HG03095 (cell line): ENCODE measurements around the gene AATF.

Experiments used
- ATAC-seq: cut with Tn5 transposase; IDR thresholded peaks from one replicate; pipeline ENCODE4 v1.9.1; 2021; ENCODE audit warnings: moderate library complexity; ENCODE audit not compliant: unreplicated experiment

AATF gene

DNA sequence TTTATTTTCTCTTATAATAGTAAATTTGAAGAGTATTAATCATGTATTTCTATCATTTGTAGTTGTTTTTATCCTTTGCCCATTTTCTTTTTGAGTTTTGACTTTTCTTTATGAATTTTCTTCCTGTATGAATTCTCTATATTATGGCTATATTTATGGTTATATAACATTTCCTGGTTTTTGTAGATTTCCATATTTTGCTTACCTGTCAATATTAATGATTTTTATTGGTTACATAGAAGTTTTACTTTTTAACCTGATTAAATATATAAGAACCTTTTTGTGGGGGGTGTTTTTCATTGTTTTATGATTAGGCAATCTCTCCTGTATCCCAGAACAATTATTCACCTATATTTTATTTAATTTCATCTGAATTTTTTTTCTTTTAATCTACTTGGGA lies 93.2 kb downstream of the AATF start:
- ATAC-seq = no peak

DNA sequence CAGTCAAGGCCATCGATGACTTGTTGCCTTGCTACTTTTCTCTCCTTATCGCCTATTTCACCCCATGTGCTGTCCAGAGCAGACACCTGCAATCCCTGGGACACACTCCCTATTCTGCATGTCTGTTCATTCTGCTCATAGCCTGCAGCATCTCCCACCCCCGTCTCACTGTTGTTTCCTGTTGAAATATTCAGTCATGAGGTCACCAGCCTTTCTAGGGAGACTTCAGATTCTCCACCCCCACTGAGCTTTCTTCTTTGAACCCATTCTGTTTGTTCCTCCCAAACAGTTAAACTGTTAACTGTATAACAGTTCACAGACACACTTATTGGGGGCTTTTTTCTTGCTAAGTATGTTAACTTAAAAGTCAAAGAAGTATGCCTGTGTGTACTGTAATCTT lies 94.4 kb downstream of the AATF start:
- no peak for ATAC-seq

DNA sequence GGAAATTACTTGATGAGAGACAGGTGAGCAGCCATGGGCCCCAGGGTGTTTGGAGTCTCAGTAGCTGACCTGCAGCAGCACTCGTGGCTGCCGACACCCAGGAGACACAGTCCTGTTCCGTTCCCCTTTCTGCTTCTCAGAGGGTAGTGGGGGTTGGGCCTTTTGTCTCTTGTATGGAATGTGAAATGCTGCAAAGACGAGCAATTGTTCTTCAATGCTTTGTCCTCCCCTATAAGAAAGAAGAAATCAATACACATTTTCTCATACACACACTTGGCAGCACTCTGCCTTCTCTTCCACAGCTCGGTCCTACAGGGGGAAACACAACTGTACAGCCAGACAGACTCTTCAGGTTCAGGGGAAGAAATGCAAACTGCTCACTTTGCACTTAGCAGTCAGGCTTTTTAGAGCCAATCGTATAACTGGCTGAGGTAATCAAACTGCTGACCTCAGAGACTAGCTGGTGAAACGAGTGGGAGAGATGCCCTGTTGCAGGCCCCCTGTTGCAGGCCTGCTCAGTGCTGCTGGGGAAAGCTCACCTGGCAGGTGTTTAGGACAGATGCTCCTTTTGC lies 96.7 kb downstream of the AATF start:
- ATAC-seq = no peak

DNA sequence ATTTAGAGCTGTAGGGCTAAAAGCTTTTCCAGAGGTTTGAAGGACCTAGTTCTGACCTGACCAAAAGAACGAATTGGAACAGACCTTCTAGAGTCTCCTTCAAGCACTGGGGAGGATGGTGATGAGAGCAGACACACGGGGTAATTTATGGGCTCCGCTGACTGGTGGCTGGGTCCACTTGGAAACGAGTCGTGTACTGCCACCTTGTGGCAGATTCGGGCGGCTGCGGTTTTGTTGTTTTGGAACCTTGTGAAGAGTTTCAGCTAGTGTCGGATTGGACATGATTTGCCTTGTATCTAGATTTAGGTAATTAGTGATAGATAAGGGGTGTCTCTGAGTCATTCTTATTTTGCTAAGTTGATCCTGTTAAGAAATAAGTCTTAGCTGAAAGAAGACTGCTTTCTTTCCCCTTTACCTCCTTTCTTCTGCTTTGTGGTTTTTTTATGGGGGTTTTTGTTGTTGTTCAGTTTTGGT lies 98.9 kb downstream of the AATF start:
- no peak for ATAC-seq

DNA sequence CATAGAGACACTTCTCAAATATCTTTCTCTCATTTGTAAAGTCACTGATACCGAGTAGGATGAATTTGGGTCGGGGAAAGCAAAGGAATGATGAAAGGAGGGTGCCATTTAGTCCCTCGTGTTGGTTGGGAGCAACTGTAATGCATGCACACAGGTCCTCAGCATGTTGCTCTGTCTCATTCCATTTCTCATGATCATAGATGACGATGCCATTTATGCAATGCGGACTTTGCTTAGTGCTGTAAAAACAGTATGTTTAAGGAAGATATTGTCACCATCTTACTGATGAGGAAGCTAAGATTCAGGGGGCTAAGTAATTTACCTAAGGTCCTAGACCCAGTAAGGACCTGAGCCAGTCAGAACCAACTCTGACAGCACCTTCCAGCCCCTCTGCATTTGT lies 100.1 kb downstream of the AATF start:
- no peak for ATAC-seq

DNA sequence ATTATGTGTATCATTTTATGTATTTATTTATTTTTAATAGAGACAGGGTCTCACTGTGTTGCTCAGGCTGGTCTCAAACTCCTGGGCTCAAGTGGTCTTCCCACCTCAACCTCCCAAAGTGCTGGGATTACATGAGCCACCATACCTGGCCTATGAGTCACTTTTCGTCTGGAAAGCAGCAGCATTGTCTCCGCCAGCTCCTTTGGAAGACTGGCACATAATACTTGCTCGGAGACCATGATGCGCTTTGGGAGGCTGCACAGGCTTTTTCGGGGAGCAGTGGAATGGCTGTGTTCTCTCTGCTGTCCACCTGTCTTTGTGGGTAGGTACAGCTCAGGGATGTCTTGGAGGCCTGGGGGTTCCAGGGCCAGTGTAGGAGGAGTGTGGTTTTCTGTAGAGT lies 102.2 kb downstream of the AATF start:
- no peak for ATAC-seq

DNA sequence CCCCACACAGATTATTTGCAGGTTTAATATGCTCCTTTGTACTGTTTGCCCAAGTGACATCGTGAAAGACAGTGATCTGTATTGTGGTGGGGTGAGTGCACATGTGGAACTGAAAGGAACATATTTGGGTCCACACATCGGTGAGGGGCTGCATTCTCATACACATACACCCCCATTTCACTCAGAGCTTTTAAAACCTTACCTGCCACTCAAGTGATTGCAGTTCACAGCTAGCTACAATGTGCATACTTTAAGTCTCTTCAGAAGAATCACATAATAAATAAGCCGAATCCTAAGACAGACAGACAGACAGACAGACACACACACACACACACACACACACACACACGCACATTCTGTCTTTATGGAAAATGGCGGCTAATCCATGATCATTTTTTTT lies 102.6 kb downstream of the AATF start:
- ATAC-seq = no peak

DNA sequence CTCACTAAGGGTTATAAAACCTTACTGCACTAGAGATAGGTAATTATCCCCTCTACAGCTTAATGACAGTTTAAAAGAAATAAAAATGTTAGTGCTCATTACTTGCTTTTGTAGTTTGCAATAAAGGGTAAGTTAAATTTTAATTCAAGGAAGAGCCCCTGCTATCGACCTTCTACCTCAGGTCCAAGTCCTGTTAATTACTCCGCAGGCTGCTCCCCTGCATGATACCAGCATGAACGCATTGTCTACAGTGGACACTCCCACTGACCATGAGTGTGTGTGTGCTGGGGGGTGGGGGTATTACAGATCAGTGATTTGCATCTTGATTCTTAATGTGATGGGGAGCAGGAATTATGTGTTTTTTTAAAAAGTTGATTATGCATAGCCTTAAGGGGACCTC lies 103.1 kb downstream of the AATF start:
- no peak for ATAC-seq

DNA sequence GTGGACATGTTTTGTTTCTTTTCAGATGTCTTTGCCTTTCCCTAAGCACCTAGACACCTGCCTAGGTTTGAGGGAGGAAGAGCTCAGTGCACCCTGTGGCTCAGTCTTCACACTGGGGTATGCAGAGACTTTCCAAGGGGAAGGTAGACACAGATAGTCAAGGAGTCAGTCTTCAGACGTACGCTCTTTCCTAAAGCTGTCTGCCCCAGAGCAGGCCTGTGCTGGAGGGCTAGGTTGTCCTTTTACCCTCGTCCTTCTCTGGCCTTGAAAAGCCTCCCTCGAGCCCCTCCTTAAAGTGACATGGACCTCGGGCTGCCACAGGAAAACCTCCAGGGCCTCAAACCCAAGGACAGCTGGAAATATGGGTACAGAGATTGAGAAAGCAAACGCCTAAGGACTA lies 103.7 kb downstream of the AATF start:
- ATAC-seq = no peak

DNA sequence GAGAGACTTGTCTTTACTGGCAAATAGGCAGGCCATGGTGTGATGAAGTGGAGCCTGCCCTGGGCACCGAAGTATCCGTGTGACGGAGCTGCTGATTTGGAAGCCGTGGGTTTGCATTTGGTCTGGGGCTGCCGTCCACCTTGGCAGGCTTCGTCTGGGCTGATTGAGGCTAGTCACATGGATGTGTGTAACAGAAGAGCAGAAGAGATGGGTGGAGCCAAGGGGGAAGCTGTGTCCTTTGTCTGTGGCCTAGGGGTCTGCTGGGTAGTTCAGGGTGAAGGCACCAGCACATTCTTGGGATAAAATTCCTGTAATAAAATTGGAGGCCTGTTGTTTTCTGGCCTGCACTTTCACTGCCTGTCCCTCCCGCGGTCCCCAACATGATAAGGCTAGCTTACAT lies 106.1 kb downstream of the AATF start:
- ATAC-seq = no peak

DNA sequence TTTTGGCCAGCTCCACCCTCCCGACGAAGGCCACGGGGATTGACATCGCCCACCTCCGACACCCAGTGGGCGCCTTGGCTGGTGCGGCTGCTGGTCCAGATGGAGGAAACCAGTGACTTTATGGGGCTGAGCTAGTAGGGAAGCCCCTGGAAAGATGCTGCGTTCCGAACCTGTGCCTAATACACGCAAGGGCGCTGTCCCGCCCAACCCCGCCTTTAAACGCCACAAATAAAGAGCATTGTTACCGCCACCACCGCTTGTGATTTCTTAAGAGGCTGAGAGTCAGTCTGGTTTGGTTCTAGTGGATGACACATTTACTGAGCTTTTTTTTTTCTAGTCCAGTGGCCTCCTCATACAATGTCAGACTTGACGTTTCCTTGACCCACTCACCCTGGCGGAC lies 107.9 kb downstream of the AATF start:
- no peak for ATAC-seq

DNA sequence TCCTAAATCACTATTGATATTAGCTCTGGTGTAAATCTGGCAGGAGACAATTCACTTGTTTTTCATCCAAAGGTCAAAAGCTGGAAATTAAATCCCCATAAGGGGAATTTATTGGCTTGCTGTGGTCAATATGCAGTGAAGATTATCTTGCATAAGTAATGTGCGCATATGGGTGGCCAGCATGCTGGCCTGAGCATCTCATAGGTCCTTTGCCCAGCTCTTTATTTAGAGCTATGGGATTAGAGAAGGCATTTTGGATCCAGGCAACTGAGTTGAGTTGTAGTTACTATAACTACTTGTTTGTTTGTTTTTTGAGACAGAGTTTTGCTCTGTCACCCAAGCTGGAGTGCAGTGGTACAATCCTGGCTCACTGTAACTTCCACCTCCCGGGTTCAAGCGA lies 110.7 kb downstream of the AATF start:
- no peak for ATAC-seq

DNA sequence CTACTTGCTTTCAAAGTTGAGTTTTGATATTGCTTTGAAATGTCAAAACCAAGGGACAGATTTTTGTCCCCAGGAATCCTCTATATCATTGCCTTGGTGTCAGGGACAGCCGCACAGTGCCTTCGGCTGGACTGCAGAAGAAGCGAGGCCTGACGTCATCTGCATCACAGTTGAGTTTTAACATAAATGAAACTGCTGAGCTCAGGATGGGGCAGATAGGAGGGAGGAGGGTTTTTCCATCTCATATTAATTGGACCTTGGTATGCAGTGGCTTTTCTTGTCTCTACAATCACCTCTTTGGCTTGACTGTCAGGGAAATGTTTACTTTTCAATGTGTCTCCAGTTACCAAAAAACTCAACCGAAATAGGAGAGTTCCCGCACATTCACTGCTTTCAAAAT lies 111.3 kb downstream of the AATF start:
- ATAC-seq = no peak

DNA sequence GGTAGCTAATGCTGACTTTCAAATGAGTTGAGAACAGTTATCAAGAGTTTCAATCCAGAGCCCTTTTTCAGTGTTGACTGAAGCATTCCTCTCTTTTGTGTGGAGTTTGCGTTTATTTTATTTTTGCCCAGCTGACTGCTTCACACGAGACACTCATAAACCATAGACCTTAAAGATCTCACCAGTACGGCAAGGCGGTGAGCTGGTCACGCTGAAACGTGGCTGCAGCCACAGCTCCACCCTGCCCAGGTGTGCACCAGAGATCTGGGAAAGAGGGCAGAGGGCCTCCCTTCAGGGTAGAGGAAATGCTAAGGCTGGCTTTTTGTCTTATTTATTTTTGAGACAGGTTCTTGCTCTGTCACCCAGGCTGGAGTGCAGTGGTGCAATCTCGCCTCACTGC lies 112.2 kb downstream of the AATF start:
- no peak for ATAC-seq

DNA sequence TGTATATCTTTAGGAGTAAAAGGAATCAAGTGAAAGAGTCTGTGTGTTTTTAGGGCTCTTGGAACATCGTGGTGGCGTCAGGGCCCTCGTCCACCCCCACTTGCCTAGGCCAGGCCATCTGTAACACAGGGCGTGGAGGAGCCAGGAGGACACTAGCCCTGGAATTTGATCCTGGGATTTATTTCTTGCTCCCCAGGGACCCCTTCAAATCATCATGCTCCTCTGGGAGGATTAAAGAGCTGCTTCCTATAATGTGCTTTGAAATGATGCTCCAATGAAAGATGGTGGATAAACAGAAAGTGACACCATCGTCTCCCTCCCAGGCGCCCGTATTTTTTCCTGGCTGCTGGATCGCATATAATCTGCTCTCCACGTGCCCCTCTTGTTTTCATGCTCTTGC lies 113.3 kb downstream of the AATF start:
- no peak for ATAC-seq

DNA sequence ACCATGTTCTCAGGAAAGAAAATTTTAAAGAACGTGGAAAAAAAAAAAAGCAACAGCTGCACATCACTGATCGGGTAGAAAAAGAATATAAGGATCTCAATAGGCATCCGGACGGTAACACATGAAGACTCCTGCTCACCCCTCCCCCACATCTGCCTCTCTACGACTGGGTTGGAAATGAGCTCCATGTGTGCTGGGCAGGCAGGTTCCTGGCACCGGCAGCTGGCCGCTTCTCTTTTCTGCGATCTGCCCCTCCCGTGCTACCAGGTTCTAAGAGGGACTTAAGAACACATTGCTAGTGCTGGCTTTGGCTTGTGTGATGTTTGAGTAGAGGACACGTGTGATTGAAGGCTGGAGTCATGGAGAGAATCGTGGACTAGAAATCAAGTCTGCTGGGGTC lies 115.5 kb downstream of the AATF start:
- ATAC-seq = no peak

DNA sequence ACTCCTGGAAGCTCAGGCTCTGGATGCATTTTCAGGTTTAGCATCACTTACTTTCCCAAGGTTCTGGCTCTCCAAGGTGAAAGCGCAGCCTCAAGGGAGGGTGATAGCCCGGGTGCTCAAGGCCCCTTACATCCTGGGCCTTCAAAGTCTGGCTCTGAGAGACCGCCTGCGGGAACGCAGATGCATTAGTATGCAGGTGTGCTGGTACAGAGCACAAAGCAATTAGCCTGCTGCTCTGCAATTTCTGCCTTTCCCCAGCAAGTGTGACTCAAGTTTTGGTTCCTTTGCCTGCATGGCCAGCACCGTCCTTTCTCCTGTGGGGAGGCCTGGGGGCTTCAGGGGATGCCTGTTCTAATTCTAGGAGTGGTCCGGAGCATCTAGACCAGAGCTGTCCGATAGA lies 116.2 kb downstream of the AATF start:
- ATAC-seq = no peak

DNA sequence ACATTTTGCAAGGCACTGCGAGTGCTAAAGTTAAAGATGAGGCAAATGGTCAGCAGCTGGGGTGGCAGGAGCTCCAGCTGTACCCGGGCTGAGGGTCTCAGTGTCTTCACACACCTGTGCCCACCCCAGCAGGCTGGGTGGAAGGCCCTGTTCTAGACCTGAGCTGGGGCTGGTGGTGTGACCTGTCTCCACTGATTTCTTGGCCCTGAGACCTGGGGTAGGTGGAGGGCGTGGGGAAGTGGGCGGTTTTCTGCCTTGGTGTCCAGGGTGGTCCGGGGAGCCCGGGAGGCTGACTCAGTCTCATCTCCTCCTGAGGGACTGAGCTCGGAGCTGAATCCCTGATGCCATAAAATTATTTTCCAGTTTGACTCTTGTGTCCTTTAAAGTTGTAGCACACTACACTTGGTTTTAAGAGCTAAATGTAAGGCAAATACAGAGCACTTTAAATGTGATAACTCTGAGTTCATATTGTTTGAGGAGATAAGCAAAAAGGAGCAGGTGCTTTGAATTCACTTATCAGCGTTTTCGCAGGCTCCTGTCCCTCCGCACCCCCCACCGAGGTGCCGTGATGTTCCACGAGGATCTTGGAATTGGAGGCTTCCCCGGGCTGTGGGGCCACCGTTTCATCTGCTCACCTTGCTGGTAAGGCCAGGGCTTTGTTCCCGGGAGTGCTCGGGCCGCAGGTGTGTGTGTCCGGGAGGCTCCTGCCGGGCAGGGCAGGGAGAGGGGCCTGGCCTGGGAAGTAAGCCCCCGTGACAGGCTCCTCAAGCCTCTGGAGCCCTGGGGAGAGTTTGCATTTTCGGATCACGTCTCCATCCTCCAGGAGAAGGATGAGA lies 117.0 kb downstream of the AATF start:
- ATAC-seq = no peak

DNA sequence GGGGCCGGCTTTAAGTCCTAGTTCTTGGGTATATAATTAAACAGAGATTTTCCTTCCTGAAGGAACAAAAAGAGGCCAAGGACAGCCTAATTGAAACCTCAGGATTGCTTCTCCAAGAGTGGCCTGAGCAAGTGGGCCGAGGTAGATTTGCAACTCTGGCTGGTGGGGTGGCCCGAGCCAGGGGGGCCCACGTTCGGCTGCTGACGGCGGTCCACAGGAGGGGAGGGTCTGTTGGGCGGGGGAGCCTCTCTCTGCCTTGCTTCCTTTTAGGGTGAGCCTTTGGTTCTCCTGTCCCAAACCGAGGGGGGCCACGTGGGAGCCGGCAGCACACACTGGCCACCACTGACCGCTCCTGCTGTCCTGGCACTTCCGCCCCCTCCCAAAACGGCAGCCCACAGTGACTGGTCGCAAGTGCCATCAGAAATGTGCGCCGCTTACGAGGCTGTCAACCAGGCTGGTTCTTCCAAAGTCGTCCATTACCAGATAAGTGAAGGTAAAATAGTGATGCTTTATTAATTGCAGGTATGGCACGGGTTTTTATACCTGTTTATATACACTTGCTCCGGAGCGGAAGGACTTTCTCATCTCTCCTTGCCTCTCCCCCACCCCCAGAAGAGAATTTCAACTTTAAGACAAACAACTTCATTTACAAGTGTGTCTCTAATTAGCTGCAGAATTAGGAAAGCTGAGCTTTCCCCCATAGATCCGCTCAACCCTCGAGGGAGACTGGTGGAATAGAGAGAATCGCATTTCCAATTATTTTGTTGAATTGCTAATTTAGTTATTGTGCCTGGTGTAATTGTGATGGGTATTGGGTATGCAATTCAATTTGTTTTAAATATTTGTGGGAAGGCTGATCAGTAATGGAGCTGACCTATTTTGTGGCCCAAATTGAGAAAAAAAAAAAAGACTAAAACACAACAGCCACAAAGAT lies 117.8 kb downstream of the AATF start:
- no peak for ATAC-seq

DNA sequence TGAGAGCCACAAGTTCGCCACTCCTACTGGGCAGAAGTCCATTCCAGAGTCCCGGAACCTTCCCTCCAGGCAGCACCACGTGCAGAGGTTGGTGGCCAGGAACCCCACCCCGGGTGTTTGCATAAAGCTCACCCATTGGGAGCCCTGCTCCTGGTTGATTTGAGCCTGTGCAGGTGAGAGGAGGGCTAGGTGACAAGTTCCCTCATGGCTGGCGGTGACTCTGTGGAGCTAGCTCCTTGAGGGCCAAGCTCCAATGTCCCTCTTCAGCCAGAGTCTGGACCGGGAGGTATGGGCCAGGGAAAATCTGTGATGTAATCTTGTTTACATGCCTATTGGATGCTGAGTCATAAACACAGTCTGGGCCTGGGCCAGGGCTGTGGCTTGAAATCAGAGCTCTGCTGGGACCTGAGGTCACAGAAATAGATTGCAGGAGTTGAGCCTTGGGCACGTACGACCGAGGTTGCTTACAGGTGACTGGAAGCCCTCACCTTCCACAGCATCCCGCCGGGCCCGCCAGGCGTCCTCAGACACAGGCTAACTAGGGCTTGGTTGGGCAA lies 118.9 kb downstream of the AATF start:
- no peak for ATAC-seq

DNA sequence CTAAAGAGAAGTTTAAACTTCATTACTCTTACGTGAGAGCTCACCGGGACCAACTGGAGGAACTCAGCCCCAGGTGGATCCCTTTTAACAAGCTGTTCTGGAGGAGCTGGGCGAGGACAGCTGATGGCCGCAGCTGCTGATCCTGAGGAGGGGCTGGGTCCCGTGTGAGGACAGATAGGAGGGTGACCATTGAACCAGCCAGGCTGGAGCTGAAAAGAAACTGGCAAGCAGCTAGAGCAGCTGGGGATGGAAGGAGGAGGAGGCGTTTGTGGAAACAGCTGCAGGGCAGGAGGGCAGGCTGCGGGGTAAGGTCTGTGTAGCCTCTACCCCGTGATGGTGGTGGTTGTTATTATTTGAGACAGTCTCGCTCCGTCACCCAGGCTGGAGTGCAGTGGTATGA lies 119.5 kb downstream of the AATF start:
- no peak for ATAC-seq
